HL-60/S4 (cell line): ENCODE results near the gene FAM76B.

Experiments used
- in situ Hi-C: fragments of 300-500 bp; cut with MboI; formaldehyde crosslinking; loops from 2 replicates; pipeline ENCODE4 v1.14.3; 2022; ENCODE audit warnings: low sequenced_read_pairs

Gene FAM76B

DNA sequence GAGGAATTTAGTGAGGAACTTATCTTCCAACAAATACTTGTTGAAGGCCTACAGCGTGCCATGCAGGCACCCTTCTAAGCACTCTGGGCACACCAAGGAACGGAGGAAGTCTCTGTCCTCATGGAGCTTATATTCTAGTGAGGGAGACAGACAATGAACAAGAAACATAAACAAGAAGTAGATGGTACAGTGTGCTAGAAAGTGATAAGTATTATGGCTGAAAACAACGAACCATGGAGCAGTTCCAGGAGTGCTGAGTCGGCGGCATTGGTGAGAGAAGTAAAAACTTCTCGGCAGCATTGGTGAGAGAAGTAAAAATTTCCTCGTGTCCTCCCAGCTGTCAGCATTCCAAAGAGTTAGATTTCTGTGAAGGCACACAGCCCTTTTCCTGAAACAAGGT lies 53.2 kb downstream of the FAM76B start:
- in situ Hi-C loops: no loop called here

GRCh38 chr11:95734009-95734572 lies 55.5 kb downstream of the FAM76B start:
- in situ Hi-C loops: no loop called here

DNA sequence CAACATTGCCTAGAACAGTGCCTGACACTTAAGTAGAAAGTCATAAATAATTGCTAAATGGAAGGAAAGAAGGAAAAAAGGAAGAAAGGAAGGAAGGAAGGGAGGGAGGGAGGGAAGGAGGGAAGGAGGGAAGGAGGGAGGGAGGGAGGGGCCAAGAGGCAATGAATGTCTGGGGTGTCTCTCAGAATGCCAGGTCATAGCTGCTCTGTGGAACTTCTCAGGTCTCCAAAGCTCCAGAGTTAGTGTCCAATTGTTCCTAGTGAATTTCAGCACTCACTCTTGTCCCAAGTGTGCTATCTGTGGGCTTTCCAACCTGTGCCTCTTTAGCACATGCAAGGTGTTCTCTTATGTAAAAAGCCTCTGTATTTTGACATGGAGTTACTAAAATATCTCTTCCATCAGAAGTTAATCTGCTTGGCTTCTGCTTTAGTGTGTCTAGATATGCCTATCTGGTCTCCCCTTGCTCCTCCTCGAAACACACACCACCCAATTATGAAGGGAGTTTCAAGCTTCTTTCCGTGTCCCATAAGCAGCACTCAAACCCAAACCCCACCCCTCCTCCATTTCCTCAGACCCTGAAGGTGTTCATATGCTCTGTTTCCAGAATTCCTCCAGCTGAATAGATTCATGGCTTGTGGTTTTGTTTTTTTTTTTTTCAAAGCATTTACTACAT lies 56.5 kb downstream of the FAM76B start:
- in situ Hi-C loops: no loop called here

- in situ Hi-C loops: no loop called here
Observed at GRCh38 chr11:95729462-95729861, 60.1 kb downstream of the FAM76B start.

- in situ Hi-C loops: no loop called here
Observed at GRCh38 chr11:95728790-95729189, 60.8 kb downstream of the FAM76B start.

- in situ Hi-C loops: no loop called here
Observed at GRCh38 chr11:95728094-95728493, 61.5 kb downstream of the FAM76B start.

DNA sequence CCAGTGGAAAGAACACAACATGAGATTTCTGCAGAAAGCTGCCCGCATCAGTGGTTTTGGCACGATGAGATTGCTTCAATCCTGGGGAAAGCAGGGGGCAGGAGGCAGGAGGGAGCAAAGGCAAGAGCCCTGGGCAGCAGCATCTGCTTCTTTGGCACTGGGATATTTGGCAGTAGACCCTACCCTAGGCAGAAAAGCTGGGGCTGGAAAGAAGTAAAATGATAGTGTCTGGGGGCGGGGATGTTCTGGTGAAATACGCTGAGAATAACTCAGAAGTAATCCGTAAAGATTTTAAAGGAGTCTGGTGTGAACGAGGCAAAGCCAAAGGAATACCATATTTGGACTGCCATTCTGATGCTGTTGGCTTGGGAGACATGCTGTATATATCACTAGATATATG lies 62.0 kb downstream of the FAM76B start:
- in situ Hi-C loops: no loop called here

GRCh38 chr11:95727111-95727510 lies 62.5 kb downstream of the FAM76B start:
- in situ Hi-C loops: no loop called here

- in situ Hi-C loops: no loop called here
Observed at GRCh38 chr11:95725196-95725595, 64.4 kb downstream of the FAM76B start.

DNA sequence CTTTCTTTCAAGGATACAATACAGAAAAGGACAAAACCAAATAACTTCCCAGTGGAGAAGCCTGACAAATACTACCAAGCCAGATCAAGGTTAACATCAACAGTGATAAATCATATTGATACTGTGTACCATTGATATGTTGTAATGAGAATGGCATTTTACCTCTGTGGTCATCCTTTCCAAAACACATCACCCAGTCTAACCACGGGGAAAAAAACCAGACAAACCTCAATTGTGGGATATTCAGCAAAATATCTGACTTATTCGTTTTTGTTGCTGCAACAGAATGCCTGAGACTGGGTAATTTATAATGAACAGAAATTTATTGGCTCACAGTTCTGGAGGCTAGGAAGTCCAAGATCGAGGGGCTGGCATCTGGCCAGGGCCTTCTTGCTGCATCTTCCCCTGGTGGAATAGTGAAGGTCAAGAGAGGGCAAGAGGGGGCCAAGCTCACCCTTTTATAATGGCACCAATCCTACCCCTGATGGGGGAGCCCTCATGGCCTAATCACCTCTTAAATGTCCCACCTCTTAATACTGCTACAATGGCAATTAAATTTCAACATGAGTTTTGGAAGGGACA lies 66.1 kb downstream of the FAM76B start:
- in situ Hi-C loops: no loop called here

DNA sequence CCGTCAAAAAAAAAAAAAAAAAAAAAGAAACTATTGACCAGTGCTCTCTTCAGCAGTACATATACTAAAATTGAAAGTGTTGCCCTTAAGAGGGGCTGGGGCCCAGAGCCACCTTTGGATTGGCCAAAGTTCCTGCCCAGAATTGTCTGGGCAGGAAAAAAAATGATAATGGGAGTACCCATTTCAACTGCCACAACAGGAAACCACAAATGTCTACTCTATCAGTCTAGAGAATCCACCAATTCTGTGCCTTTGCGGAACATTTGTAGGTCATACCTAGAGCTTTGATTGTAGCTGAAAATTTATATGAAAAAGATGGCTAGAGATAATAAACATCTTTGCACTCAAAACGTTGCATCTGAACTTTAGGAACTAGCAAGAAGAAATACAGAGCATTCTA lies 69.4 kb downstream of the FAM76B start:
- in situ Hi-C loops: no loop called here
